Right atrium auricular region (tissue), 2 donors: ENCODE measurements around the gene NOP16. TPM values are rescaled to one million over a fixed set of nuclear protein-coding genes. Genes with fewer than 3 reads are reported as not detected.

Source experiments
- DNase-seq: peaks from one replicate; pipeline ENCODE4 v3.0.0-alpha.2; 2019; ENCODE audit warnings: low spot score
- H3K27ac ChIP-seq, 2 donors: fragments of 200-600 bp; sonication (generic); 1 replicate in 1 of 2; 2 replicates in 1 of 2; pipeline ENCODE4 v1.5.1; 2016 to 2019
- H3K27me3 ChIP-seq, 2 donors: fragments of 200-600 bp; sonication (generic); one replicate each; pipeline versions ENCODE4 v1.5.1 to v1.6.0; 2017 to 2019
- H3K36me3 ChIP-seq: fragments of 200-600 bp; sonication (generic); one replicate; pipeline ENCODE4 v1.5.1; 2016
- H3K4me1 ChIP-seq, 2 donors: fragments of 200-600 bp; sonication (generic); one replicate each; pipeline versions ENCODE4 v1.5.1 to v1.6.0; 2017 to 2019
- H3K4me3 ChIP-seq, 2 donors: fragments of 200-600 bp; sonication (generic); 1 replicate in 1 of 2; 2 replicates in 1 of 2; pipeline ENCODE4 v1.5.1; 2017 to 2019; ENCODE audit warnings: mild to moderate bottlenecking in 1 of 2, moderate library complexity in 1 of 2
- H3K9me3 ChIP-seq, 2 donors: fragments of 200-600 bp; sonication (generic); one replicate each; pipeline ENCODE4 v1.5.1; 2019
- total RNA-seq, 2 donors: library from RNA; depleted of rRNA; stranded (reverse); fragments of >200 nt; gene quantifications; one replicate each; pipeline ENCODE4 v1.1.0, GENCODE V29; 2016
- TF ChIP-seq, protein P1 (sequence below), 2 donors: fragments of 200-600 bp; sonication (generic); IDR thresholded peaks; one replicate each; pipeline ENCODE4 v1.5.1; 2019; ENCODE audit warnings: antibody characterized with exemption in 2 of 2

The NOP16 gene
- total RNA-seq, 2 donors from 2014 or later, result 11.8 to 16.0 TPM

DNA sequence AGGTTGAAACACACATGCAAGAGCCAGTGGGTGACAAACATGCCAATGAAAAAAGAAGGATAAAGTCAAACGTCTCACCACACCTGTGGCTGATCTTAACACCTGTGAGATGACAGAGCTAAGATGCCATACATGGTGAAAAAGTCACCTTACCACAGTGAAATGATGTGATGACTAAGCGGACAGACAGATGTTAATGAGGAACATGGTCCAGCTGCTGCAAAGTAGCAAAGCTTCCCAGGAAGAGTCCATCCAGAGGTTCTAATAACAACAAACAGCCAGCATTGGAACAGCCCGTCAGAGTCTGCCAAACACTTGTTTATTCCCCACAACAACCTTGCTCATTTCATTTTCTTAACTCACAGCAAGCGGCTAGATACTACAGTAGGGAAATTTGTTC is 28.7 kb downstream of the NOP16 start:
- Histone ChIP-seq H3K27ac (no peak overlapping the region), H3K27me3 (no peaks in the 10 kb centered on the region), H3K4me1 (peaks cover 0 to 26% of the 10 kb centered on the region in 2 donors), H3K4me3 (no peak overlapping the region), H3K36me3 (peaks cover 26% of the 10 kb centered on the region), H3K9me3 (no peaks in the 10 kb centered on the region)
- no peak for DNase-seq
- TF ChIP-seq, protein P1, sequence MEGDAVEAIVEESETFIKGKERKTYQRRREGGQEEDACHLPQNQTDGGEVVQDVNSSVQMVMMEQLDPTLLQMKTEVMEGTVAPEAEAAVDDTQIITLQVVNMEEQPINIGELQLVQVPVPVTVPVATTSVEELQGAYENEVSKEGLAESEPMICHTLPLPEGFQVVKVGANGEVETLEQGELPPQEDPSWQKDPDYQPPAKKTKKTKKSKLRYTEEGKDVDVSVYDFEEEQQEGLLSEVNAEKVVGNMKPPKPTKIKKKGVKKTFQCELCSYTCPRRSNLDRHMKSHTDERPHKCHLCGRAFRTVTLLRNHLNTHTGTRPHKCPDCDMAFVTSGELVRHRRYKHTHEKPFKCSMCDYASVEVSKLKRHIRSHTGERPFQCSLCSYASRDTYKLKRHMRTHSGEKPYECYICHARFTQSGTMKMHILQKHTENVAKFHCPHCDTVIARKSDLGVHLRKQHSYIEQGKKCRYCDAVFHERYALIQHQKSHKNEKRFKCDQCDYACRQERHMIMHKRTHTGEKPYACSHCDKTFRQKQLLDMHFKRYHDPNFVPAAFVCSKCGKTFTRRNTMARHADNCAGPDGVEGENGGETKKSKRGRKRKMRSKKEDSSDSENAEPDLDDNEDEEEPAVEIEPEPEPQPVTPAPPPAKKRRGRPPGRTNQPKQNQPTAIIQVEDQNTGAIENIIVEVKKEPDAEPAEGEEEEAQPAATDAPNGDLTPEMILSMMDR (IDR thresholded peaks at IDR 0.05), result no peak

DNA sequence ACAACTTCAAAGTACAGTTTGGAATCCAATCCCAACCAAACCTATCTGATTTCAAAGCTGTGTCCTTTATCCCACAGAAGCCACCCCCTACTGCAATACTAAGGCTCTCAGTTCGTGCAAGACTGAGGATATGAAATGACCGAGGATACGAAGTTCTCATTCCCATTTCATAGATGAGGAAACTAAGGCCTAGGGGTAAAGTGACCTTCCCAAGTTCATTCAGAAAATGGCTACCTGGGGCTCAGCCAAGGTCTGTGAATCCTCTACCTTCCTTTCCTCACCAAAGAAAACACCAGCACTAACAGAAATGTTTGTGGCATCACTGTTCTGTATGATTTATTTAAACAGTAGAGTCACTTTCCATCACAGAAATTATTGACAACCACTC is 32.2 kb downstream of the NOP16 start:
- DNase-seq, result no peak
- Histone ChIP-seq H3K9me3 (no peaks in the 10 kb centered on the region), H3K27me3 (no peaks in the 10 kb centered on the region), H3K36me3 (peaks cover 60% of the 10 kb centered on the region), H3K27ac (no peak overlapping the region), H3K4me3 (no peak overlapping the region), H3K4me1 (peaks cover 0 to 18% of the 10 kb centered on the region in 2 donors)
- TF ChIP-seq, protein P1 (IDR thresholded peaks at IDR 0.05), result no peak

DNA sequence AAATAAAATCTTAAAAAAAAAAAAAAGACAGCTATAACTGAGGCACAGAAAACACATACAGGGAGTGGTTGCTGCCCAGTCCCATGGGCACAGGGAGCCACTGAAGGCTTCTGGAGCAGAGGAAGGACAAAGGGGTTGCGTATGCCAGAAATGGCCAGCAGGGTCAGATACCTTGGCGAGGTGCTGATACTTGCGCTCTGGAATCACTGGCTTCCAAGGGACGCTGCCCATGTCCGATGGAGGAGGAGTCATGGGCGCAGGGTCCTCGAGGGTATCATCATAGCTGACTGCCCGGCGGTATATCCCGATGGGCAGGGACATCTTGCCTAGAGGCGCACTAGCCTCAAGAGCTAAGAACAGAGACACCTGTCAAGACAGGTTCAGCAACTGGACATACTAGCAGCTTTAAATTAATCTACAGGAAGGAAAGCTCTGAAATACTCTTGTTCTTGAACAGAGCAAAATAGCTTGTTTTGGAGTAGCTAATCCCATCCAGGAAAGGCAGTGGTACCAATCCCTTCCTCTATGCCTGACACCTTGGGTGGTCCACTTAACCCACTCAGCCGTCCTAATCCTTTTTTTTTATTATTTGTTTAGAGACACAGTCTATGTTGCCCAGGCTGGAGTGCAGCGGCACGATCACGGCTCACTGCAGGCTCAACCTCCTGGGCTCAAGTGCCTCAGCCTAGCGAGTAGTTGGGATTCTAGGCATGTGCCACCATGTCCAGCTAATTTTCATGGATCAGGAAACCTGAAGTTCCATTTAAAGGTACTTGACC is 32.8 kb downstream of the NOP16 start:
- no peak for DNase-seq
- Histone ChIP-seq H3K27ac (no peak overlapping the region), H3K36me3 (peaks cover 66% of the 10 kb centered on the region), H3K4me1 (peaks cover 0 to 13% of the 10 kb centered on the region in 2 donors), H3K9me3 (no peaks in the 10 kb centered on the region), H3K4me3 (no peak overlapping the region), H3K27me3 (no peaks in the 10 kb centered on the region)
- TF ChIP-seq, protein P1 (IDR thresholded peaks at IDR 0.05), result no peak

DNA sequence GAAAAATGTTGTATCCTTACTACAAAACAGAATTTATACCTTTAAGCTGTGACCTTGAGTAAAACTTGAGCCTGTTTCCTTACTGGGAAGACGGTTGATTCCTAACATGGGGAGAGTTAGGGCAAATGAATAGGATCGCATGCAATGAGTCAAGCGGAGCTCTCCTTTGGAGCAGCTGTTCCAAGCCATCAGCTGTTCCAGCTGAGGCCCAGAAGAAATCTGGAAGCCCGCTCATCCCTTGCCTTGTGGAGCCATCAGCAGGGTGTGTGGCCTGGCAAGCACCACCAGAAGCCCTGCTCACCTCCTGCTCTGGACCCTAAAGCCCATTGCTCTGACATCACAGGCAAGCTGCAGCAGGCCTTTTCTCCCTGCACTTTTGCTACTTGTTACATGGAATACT is 34.9 kb downstream of the NOP16 start:
- Histone ChIP-seq H3K4me3 (no peak overlapping the region), H3K27me3 (no peaks in the 10 kb centered on the region), H3K4me1 (no peaks in the 10 kb centered on the region), H3K36me3 (peaks cover 85% of the 10 kb centered on the region), H3K27ac (no peak overlapping the region), H3K9me3 (no peaks in the 10 kb centered on the region)
- TF ChIP-seq, protein P1 (IDR thresholded peaks at IDR 0.05), result no peak
- DNase-seq, result no peak

DNA sequence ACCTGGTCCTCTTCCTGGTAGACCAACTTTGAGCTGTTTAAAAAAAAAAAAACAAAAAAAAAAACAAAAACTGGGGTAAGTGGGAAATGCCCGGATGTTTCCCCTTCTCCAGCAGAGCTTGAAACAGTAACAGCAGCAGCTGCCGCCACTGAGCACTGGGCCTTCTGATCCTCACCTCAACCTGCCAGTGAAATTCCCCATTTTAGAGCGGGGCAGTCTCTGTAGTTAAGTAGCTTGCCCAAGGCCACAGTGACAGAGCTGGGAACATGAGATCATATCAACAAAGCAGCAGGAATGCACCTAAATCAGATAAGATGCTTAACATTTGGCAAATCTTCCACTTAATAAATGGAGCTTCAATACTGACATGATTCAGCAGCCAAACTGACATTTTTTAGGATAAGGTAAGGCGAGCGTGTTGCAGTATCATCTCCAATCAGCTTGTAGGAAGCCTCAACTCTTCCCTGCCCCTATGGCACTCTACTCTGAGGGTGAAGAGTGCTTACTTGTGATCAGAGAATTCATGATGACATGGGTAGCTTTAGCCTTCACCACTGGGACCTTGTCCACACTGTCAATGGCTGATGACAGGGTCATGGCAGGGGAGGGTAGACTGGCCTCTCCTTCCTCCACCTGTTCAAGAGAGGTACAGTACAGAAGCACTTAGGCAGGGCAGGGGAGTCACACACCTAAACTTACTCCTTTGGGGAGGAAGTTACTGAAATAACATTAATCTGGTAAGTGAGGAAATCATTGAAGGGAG is 36.1 kb downstream of the NOP16 start:
- no peaks in the 10 kb centered on the region for H3K27me3 ChIP-seq
- TF ChIP-seq, protein P1 (IDR thresholded peaks at IDR 0.05), result no peak

More for the DNA sequence above, 36.1 kb downstream of the NOP16 start:
- H3K27ac ChIP-seq, result no peak overlapping the region
- H3K4me1 ChIP-seq, result no peaks in the 10 kb centered on the region
- H3K9me3 ChIP-seq, result no peaks in the 10 kb centered on the region
- H3K36me3 ChIP-seq, result peaks cover 87% of the 10 kb centered on the region
- no peak overlapping the region for H3K4me3 ChIP-seq
- DNase-seq, result no peak
